ENCODE data around the gene LPP. TPM values are rescaled to one million over a fixed set of nuclear protein-coding genes. Genes with fewer than 3 reads are reported as not detected.
A peak's percentile ranks its signal among the peaks of the same experiment; 100 is the strongest.

LPP gene
- total and polyA plus RNA-seq, 8 donors = 8.0 to 885 (median 305) TPM

DNA sequence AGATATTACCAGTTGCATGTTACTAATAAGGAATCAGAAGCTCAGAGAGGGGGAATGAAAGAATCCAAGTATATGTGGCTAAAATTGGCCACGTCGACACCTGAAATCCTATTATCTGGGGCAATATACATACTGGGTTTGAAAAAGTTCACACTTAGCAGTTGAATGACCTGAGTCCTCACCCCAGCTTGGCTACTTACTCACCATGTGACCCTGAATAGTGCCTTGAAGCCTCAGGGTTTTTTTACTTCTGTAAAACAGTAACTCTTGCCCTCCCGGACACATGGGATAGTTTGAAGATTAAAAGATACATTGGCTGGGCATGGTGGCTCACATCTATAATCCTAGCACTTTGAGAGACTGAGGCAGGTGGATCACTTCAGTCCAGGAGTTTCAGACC is 675.6 kb downstream of the LPP start:
- no peak for DNase-seq
- WGBS, 5 donors = 88 to 94% (median 89%) methylated on average over 3 of the region's 3 CpGs
- Histone ChIP-seq H3K27ac (no peak overlapping the region), H3K4me1 (peaks cover 0 to 33% (median 11%) of the 10 kb centered on the region in 4 donors), H3K27me3 (no peaks in the 10 kb centered on the region), H3K9me3 (no peaks in the 10 kb centered on the region), H3K36me3 (no peaks in the 10 kb centered on the region), H3K4me3 (no peak overlapping the region)
- intact Hi-C loops (cut with DNase I; ENCODE audit: low total_unique reads) = no loop called here
- TF ChIP-seq, protein P1, sequence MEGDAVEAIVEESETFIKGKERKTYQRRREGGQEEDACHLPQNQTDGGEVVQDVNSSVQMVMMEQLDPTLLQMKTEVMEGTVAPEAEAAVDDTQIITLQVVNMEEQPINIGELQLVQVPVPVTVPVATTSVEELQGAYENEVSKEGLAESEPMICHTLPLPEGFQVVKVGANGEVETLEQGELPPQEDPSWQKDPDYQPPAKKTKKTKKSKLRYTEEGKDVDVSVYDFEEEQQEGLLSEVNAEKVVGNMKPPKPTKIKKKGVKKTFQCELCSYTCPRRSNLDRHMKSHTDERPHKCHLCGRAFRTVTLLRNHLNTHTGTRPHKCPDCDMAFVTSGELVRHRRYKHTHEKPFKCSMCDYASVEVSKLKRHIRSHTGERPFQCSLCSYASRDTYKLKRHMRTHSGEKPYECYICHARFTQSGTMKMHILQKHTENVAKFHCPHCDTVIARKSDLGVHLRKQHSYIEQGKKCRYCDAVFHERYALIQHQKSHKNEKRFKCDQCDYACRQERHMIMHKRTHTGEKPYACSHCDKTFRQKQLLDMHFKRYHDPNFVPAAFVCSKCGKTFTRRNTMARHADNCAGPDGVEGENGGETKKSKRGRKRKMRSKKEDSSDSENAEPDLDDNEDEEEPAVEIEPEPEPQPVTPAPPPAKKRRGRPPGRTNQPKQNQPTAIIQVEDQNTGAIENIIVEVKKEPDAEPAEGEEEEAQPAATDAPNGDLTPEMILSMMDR (IDR thresholded peaks at IDR 0.05) = no peak
- TF ChIP-seq POLR2A (IDR thresholded peaks at IDR 0.05) = no peak
- no peak for TF ChIP-seq POLR2AphosphoS5 (IDR thresholded peaks at IDR 0.05)
- TF ChIP-seq EP300 (IDR thresholded peaks at IDR 0.05) = no peak

DNA sequence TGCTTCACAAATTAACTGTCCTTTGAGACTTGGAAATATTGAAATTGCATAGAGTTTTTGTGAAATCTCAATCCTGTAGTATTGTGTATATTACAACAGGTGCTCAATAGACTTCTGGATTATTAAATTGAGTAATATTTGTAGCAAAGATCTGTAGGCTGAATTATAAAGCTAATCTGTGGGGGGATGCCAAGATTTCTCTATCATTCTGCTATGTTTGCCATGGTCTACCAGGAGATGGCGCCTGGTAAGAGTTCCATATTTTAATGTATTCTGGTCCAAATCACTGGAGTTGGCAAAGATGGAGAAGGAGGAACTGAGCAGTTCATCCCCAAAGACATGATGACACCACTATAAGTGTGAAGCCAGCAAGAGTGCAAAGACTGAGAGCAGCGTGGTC is 676.9 kb downstream of the LPP start:
- WGBS, 5 donors = 81 to 96% (median 93%) methylated on average over 2 of the region's 2 CpGs

DNA sequence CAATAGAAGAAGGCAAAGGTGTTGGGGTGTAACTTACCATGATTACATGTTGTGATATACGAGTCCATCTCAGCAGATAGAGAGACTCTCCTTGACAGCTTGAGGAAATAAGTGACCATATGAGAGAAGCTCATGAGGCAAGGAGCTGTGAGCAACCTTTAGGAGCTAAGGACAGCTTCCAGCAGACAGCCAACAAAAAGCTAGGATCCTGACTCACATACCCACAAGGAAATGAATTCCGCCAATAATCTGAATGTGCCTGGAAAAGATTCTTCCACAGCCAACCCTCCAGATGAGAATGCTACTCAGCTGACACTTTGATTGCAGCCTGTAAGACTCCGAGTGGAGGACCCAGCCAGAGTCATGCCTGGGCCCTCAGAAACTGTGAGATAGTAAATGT is 678.2 kb downstream of the LPP start:
- no peaks in the 10 kb centered on the region for H3K36me3 ChIP-seq
- 93 to 98% (median 96%) methylated on average over 3 of the region's 3 CpGs for WGBS, 5 donors
- TF ChIP-seq POLR2AphosphoS5 (IDR thresholded peaks at IDR 0.05) = no peak
- TF ChIP-seq EP300 (IDR thresholded peaks at IDR 0.05) = no peak
- TF ChIP-seq POLR2A (IDR thresholded peaks at IDR 0.05) = no peak
- TF ChIP-seq, protein P1 (IDR thresholded peaks at IDR 0.05) = no peak
- H3K9me3 ChIP-seq = no peaks in the 10 kb centered on the region
- no peak for DNase-seq
- no peak overlapping the region for H3K4me3 ChIP-seq
- peaks cover 0 to 34% (median 9%) of the 10 kb centered on the region in 4 donors for H3K4me1 ChIP-seq
- no peaks in the 10 kb centered on the region for H3K27me3 ChIP-seq
- intact Hi-C loops (cut with DNase I; ENCODE audit: low total_unique reads) = no loop called here
- peak overlapping the region in 1 of 5 donors; percentile 7 for H3K27ac ChIP-seq

More for the DNA sequence above, 676.9 kb downstream of the LPP start:
- no peak overlapping the region for H3K4me3 ChIP-seq
- TF ChIP-seq, protein P1 (IDR thresholded peaks at IDR 0.05) = peak in 1 of 7 experiments; percentile 7
- TF ChIP-seq POLR2AphosphoS5 (IDR thresholded peaks at IDR 0.05) = no peak
- H3K4me1 ChIP-seq = peaks cover 0 to 36% (median 11%) of the 10 kb centered on the region in 4 donors
- DNase-seq = no peak
- no peaks in the 10 kb centered on the region for H3K27me3 ChIP-seq
- no peaks in the 10 kb centered on the region for H3K9me3 ChIP-seq
- H3K27ac ChIP-seq = no peak overlapping the region
- intact Hi-C loops (cut with DNase I; ENCODE audit: low total_unique reads) = no loop called here
- no peaks in the 10 kb centered on the region for H3K36me3 ChIP-seq

DNA sequence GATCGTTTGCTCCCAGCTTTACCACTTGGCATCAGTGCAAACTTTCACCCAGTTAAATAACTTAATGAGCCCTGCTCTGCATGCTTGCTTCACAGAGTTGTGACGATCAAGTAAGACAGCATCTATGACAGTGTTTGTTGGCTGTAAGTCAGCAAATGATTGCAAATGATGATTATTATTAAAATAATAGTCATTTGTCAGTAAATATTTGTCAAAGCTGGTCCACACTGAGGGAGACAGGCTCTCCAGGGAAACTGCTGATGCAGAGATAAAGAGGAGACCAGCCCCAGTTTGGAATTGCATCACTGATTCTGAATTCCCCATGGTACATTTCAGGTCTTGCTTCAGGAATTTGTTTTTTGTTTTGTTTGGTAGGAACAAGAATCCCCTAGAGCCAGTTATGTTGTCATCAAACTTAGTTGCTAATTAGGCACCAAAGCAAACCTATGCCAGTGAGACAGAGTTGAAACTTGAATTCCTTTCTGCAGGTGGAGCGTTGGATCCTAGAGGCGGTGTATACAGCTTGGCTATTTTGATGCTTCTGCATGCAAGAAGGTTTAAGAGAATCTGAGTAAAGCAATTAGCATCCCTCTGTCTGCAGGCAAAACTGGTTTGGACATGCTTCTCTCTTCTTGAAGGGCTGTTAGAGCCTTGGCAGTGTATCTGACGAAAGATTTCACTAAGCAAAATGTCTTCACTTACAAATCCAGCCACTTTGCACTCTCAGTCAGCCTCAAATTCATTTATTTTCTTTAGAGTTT is 679.2 kb downstream of the LPP start:
- no peaks in the 10 kb centered on the region for H3K36me3 ChIP-seq
- H3K9me3 ChIP-seq = no peaks in the 10 kb centered on the region
- peak overlapping the region in 1 of 5 donors; percentile 7 for H3K27ac ChIP-seq
- no peak overlapping the region for H3K4me3 ChIP-seq
- TF ChIP-seq POLR2A (IDR thresholded peaks at IDR 0.05) = no peak
- TF ChIP-seq POLR2AphosphoS5 (IDR thresholded peaks at IDR 0.05) = no peak
- no peaks in the 10 kb centered on the region for H3K27me3 ChIP-seq
- intact Hi-C loops (cut with DNase I; ENCODE audit: low total_unique reads) = no loop called here
- H3K4me1 ChIP-seq = peaks cover 0 to 24% (median 6%) of the 10 kb centered on the region in 4 donors
- WGBS, 5 donors = 66 to 78% (median 70%) methylated on average over 5 of the region's 5 CpGs
- DNase-seq = peak in 1 of 2 donors; percentile 15

DNA sequence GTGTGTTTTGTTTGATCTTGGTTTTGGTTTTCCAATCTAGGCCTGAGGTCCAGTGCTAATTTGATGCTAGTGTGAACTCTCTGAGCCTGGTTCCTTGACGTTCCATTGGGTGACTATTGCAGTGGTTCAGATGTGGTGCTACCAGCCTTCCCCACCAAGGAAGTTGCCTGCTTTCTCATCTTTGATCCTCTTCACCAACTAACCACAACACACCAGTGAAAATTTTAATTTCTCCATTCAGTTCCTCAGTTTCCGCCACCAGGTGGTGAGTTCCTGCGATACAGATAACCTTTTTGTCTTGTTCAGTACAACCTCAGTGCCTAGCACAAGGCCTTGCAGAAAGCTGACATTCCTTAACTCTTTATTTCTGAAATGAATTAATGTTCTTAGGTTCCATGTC is 680.4 kb downstream of the LPP start:
- H3K27me3 ChIP-seq = no peaks in the 10 kb centered on the region
- no peaks in the 10 kb centered on the region for H3K36me3 ChIP-seq
- H3K4me1 ChIP-seq = peaks cover 0 to 24% (median 6%) of the 10 kb centered on the region in 4 donors
- DNase-seq = no peak
- intact Hi-C loops (cut with DNase I; ENCODE audit: low total_unique reads) = no loop called here
- no peaks in the 10 kb centered on the region for H3K9me3 ChIP-seq
- TF ChIP-seq POLR2A (IDR thresholded peaks at IDR 0.05) (no peak), POLR2AphosphoS5 (IDR thresholded peaks at IDR 0.05) (no peak), EP300 (IDR thresholded peaks at IDR 0.05) (no peak)
- TF ChIP-seq, protein P1 (IDR thresholded peaks at IDR 0.05) = no peak
- H3K4me3 ChIP-seq = no peak overlapping the region
- H3K27ac ChIP-seq = no peak overlapping the region
- WGBS, 5 donors = 87 to 98% (median 89%) methylated on average over 3 of the region's 3 CpGs

All from stomach (tissue), 9 donors.